ENCODE results near the gene A1BG.

Gene A1BG

DNA sequence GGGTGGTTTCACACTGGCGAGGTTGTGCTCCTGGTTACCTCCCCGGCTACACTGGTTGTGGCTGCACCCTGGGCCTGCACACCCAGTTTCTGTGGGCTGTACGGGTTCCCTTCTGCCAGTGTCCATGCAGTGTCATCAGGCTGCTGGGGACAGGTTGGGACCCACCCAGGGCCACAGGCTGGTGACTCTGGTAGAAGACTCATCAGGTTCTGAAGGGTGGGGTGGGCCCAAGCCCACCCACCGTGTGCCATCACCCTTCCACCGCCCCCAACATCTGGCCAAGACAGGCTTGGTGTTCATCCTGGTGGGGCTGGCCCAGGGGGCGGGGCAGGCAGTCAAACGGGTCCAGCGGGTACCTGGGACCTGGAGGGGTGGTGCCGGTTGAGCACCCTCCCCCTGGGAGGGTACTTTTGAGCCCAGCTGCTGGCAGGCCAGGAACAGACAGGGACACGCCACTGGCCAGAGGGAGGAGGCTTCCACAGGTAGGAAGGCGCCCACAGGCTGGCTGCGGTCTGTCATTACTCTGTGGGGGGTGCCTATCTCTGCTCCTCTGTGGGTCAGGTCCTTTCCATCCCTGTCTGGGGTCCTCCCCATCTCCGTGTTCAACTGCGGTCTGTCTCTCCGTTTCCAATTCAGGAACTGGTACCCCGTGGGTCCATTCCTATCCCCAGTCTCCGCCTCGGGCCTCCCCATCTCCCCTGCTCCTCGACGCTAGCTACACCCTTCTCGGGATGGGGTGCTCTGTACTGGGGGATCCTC is 42.1 kb upstream of the A1BG start, which contains the start of gene RNF225 (continued):
- TF ChIP-seq ZNF449 (tag by site-specific recombination; IDR thresholded peaks at IDR 0.05) (0 out of 2 replicates have a peak, but pooled peaks have one; percentile 52), IKZF3 (tag by site-specific recombination; IDR thresholded peaks at IDR 0.05) (0 out of 2 replicates have a peak, but pooled peaks have one; percentile 45), ZNF292 (tag by site-specific recombination; IDR thresholded peaks at IDR 0.05; ENCODE audit: borderline replicate concordance, low read depth) (no peak), ZNF600 (tag by site-specific recombination; IDR thresholded peaks at IDR 0.05) (no peak), ZNF239 (tag by site-specific recombination; IDR thresholded peaks at IDR 0.05) (no peak), ZNF138 (tag by site-specific recombination; IDR thresholded peaks at IDR 0.05; ENCODE audit: borderline replicate concordance) (no peak), ZSCAN5A (tag by site-specific recombination; IDR thresholded peaks at IDR 0.05) (no peak), KLF9 (tag by site-specific recombination; IDR thresholded peaks at IDR 0.05; ENCODE audit: low read depth) (peak; percentile 82), ZBTB7A (tag by site-specific recombination; IDR thresholded peaks at IDR 0.05; ENCODE audit: low read depth) (no peak), ZNF585B (tag by site-specific recombination; IDR thresholded peaks at IDR 0.05) (no peak), ZSCAN16 (tag by site-specific recombination; IDR thresholded peaks at IDR 0.05) (no peak), HOXC10 (CRISPR knock-in tag; IDR thresholded peaks at IDR 0.05) (0 out of 2 replicates have a peak, but pooled peaks have one; percentile 32), ZNF510 (tag by site-specific recombination; IDR thresholded peaks at IDR 0.05; ENCODE audit: insufficient replicate concordance) (no peak), GLIS2 (tag by site-specific recombination; IDR thresholded peaks at IDR 0.05) (peak; percentile 67), ZNF48 (tag by site-specific recombination; IDR thresholded peaks at IDR 0.05) (no peak), KLF17 (tag by site-specific recombination; IDR thresholded peaks at IDR 0.05) (no peak), ZNF747 (tag by site-specific recombination; IDR thresholded peaks at IDR 0.05) (no peak), ZBTB8A (tag by site-specific recombination; IDR thresholded peaks at IDR 0.05) (no peak), ZNF10 (tag by site-specific recombination; IDR thresholded peaks at IDR 0.05) (no peak), ZFP69B (tag by site-specific recombination; IDR thresholded peaks at IDR 0.05) (peak; percentile 75; the same call in 1 of the 2 replicates), SP3 (tag by site-specific recombination; IDR thresholded peaks at IDR 0.05) (peak; percentile 59; the same call in 1 of the 2 replicates)
- TF ChIP-seq, protein P1, sequence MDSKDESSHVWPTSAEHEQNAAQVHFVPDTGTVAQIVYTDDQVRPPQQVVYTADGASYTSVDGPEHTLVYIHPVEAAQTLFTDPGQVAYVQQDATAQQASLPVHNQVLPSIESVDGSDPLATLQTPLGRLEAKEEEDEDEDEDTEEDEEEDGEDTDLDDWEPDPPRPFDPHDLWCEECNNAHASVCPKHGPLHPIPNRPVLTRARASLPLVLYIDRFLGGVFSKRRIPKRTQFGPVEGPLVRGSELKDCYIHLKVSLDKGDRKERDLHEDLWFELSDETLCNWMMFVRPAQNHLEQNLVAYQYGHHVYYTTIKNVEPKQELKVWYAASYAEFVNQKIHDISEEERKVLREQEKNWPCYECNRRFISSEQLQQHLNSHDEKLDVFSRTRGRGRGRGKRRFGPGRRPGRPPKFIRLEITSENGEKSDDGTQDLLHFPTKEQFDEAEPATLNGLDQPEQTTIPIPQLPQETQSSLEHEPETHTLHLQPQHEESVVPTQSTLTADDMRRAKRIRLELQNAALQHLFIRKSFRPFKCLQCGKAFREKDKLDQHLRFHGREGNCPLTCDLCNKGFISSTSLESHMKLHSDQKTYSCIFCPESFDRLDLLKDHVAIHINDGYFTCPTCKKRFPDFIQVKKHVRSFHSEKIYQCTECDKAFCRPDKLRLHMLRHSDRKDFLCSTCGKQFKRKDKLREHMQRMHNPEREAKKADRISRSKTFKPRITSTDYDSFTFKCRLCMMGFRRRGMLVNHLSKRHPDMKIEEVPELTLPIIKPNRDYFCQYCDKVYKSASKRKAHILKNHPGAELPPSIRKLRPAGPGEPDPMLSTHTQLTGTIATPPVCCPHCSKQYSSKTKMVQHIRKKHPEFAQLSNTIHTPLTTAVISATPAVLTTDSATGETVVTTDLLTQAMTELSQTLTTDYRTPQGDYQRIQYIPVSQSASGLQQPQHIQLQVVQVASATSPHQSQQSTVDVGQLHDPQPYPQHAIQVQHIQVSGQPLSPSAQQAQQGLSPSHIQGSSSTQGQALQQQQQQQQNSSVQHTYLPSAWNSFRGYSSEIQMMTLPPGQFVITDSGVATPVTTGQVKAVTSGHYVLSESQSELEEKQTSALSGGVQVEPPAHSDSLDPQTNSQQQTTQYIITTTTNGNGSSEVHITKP (tag by site-specific recombination; IDR thresholded peaks at IDR 0.05): peak; percentile 85

All from HEK293 (cell line).